NCI-H2196 treated with DMSO at 0.1 percent for 48 hours (cell line): Measurements from ENCODE around the gene GPR32.
"Not testable (repeated sequence)": the region's sequence is repeated elsewhere in the genome, so short reads cannot be mapped to it uniquely, and the experiment has no call there.

ENCODE experiments used
- DNase-seq: peaks from one replicate; lab custom pipeline; 2025; ENCODE audit not compliant: unreplicated experiment; lab: John Stamatoyannopoulos, UW

The GPR32 gene

DNA sequence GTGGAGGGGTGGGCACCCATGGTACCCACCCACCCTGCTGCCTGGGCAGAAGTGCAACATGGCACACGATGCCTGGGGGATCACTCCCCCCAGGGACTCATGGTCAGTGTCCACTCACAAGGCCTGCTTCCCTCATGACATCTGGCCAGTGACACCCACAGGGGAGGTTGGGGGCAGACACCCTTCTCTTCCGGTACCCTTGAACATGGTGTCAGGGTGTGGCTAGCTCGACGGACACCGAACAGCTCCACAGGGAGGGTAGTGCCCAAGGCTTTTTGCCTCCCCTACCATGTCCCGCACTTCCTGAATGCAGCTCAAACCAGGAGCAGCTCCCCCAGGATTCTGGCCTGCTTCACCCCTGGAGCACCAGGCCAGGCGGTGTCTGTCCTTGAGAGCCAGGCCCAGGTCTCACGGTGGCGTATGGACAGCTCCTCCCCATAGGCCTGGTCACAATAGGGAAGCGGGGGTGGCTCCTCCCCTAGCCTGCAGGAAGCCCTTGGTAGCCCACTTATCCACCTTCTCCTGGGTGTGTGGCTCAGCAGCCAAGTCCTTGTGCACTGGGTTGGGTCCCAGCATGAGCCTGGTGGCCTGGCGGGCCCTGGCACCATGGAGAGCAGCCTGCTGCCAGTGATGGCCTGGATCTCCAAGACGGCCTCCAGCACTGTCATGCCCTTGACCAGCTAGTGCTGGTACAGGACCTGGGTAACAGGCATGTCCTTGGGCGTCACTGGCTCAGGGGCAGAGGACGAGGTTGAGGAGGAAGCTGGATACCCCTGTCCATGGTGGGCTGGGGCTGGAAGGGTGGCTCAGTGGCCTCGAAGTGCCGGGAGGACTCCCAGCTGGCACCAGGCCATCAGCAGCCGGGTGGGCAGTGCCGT, 27.8 kb downstream of the GPR32 start:
- no peak for DNase-seq

GRCh38 chr19:50798659-50799546, 28.6 kb downstream of the GPR32 start:
- DNase-seq, result no peak

GRCh38 chr19:50799547-50799851, 29.2 kb downstream of the GPR32 start:
- DNase-seq, result no peak

DNA sequence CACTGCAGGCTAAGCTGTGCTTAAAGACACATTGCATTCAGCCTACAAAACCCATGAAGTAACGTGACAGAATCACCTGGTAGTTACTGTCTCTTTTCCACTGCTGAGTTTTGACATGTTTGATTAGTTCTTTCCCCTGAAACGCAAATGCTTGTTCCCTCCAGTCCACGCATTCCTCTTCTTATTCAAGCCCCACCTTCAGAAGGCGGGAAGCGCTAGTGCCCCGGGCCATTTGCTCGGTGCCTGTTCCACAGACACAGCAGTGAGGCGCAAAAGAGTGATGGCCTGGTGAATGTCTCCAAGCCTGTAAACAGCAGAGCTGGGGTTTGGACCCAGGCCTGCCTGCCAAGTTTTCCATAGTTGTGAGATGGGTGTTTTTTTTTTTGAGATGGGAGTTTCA, 30.8 kb downstream of the GPR32 start:
- DNase-seq, result no peak

DNA sequence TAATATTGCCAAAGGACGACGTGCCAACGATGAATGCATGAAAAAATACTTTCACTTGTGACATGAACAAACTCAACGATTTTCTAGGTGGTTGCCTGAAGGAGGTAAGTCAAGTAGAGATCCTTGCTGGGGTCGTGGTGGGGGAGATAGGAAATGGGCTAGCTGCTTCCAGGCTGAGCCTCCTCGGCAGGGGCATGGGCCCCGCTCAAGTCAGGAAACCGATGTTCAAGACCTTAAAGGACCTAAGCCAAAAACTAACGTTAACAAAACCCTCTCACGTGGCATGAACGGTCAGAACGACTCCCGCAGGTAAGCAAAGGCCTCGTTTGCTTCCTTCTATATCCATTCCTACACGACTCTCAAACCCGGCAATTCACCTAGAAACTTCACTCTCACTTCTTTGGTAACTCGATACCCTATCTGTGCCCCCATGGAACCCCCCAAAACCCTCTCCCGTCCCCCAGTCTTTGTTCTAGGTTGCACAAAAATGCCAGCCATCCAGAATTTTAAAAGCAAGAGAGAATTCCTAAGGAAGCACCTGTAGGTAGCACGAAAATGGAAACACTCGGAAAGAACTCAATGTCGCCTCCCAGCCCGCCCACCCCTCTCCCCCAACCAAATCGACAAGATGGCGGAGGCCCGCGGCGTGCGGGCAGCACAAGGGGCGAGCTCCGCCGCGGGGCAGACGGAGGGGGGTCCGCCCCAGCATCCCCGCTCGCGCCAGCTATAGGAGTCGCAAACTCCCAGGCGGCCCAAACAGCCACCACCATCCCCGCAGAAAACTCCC, 33.6 kb downstream of the GPR32 start:
- DNase-seq, result no peak

- peak; percentile 95 for DNase-seq
Measured at GRCh38 chr19:50804420-50805272, 34.4 kb downstream of the GPR32 start.

- DNase-seq, result no peak
Measured at GRCh38 chr19:50808856-50809255, 38.6 kb downstream of the GPR32 start.

GRCh38 chr19:50811622-50812238, 41.5 kb downstream of the GPR32 start:
- not testable (repeated sequence) for DNase-seq

DNA sequence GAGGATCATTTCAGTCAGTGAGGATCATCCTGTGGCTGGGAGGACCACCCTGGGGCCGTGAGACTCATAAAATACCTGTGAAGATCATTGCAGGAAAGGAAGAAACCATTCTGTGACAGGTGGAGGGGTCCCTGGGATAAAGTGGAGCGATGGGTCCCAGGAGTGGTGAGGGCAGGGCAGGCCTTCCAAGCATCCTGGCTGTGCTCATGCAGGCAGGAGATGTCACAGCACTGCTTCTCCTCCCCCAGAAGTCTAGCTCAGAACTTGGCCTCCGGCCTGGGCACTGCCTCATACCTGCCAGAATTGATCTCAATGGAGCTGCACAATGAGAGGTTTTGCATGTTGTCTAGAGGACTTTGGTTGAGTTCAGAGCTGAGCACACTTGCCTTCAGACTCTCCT, 42.2 kb downstream of the GPR32 start:
- no peak for DNase-seq

DNA sequence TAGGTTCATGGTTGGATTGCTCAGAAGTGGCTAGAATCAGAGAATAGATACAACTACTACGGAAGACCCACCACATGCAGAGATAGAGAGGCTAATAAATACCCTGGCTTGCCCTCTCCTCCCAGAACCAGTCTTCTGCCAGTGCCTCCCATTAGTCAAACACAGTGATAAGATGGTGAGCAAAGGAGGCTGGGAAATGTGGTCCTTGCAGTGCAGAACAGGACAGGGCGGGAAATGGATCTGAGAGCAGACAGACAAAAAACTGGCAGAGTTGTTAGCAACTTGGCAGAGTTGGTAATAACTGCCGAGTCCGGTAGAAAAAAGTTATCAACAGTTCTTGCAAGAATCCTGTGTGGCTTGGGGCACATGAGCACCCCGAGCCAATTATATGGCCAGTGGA, 44.6 kb downstream of the GPR32 start:
- no peak for DNase-seq

DNA sequence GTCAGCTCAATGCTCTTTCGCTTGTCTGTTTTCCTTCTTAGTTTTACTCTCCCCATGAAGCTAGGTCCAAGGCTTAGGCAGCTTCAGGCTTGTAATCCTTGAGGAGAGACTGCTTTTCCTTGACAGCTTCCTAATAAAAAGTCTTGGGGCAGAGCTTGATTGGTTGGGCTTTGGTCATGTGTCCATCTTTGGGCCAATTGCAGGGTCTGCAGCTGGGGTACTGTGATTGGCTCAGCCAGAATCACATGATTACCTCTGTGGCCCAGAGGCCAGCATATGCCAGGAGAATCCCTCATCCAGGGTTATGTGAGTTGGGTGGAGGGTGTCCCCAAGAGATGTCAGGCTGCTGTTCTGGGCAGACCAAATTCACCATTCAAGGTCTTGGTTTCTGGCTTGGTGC, 45.2 kb downstream of the GPR32 start:
- DNase-seq, result no peak

DNA sequence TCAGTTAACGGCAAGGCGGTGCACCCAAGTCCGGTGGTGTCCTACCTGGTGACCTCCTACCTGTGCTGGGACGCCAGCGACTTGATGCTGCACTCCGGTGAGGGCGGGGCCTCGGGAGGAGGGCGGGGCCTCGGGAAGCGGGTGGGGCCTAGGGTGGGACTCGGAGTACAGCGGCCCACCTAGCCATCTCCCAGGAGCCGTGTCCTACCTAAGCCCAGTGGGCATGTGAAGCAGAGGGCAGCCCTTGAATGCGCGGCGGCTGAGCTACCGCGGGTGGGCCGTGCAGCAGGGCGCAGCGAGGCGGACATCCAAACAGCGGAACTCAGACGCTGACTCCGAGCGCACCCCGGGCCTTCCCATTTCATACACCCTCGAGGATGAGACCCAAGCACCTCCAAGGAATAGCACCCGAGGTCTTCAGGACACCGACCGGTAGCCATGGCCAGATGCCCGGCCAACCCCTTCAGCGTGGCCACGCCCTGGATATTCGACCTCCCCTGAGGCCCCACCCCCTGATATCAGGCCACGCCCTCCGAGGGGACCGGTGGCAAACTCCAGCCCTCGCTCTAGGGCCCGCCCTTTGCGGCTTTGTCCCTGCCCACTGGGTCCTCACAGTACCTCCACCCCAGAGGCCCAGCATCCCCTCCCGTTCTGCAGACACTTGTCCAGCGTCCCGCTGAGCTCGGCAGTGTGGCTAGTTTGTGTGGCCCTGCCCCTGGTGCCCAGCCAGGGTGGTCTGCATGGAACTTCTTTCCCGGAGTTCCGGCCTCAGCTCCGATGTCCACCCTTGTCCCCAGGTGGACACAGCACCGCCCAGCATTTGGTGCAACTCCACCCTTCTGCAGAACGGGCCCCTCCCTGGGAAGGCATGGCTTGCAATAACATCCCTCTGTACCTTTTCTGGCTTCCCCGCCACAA, 47.9 kb downstream of the GPR32 start:
- DNase-seq, result peak; percentile 44

DNA sequence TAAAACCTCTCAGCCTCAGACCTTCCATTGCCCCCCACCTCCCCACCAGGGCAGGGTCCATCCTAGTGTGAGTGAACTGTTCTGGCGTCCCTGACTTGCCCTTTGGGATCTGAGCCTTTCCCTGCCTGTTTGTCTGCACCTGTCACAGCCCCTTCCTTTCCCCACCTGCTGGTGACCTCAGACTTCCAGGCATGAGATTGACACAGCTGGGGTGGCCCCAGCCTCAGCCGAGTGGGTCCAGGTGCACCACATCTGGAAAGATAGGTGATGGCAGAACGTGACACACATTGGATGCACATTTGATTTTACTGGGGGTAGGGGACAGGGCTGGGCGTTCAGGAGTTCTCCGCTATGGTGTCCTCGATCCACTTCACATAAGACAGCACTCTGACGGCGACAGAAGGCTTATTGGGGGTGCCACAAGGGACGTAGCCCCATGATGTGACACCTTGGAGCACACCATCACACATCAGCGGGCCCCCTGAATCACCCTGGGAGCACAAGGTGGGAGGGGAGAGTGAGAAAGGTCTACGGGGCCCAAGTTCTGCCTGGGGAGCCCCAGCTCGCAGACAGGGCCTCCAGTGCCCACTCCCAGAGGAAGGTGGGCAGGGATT, 48.7 kb downstream of the GPR32 start:
- DNase-seq, result no peak

DNA sequence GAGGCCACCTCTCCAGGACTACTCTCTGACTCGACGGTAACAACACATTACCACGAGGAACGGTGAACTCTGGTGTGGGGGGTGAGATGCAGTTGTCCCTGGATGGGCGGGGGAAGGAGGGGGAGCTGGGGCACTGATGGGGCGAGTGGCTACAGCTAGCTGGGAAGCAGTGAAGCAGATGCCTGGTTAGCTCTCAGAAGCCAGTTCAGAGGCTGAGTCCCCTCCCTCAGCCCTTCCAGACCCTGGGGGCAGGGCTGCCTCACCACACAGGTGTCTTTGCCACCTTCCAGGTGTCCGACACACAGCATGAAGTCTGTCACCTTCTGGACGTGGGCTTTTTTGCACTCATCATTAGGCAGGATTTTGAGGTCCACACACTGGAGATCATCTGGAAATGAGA, 49.4 kb downstream of the GPR32 start:
- no peak for DNase-seq

DNA sequence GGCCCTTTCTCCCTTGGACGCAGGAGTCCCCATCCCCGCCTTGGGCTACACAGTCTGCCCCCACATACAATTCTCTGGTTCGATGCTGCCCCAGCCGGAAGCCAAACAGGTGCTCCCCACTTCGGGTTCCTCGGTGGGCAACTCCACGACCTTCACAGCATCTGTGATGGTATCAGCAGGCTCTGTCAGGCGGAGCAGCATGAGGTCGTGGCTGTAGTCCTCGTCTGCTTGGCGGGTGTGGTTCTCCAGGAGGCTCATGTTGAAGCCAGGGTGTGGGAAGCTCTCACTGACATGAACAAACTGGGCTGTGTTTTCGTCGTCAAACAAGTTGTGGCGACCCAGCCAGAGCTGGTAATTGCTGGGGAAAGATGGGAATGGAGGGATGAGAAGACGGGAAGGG, 49.8 kb downstream of the GPR32 start:
- no peak for DNase-seq

DNA sequence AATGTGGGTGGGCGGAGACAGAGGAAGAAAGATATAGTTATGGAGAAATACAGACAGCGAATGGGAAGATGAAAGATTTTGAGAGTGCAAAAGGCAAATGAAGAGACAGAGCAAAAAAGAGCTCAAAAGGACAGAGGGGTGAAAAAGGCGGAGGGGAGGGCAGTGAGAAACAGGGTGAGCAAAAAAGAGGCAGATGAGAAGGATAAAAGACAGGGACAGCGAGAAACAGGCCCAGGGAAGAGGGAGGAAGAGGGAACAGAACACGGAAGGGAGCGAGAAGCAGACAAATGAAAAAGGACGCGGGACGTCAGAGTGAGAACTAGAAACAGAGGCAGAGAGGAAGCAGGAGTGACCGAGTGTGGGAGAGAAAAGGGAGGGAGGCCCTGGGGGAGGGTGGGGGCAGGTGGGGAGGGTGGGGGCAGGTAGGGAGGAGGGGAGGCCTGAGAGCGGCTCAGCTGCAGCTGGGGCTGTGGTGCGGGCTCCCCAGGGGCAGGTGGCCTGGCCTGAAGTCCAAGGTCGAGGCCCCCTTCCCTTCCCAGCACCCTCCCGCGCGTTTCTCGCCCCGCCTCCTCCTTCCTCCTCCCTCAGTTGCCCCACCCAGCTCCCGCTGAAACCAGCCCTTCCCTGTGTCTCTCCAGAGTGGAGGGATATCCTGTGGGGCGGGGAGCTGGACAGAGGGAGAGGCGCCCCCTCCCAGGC, 50.4 kb downstream of the GPR32 start:
- DNase-seq, result no peak

- no peak for DNase-seq
Measured at GRCh38 chr19:50821248-50821612, 51.0 kb downstream of the GPR32 start.
